HG03025 (cell line): ENCODE data around the gene RPS6KA3.

ENCODE experiments used
- ATAC-seq: cut with Tn5 transposase; IDR thresholded peaks from one replicate; pipeline ENCODE4 v1.9.1; 2021; ENCODE audit warnings: mild to moderate bottlenecking, moderate library complexity; ENCODE audit not compliant: unreplicated experiment, low FRiP score

Gene RPS6KA3

DNA sequence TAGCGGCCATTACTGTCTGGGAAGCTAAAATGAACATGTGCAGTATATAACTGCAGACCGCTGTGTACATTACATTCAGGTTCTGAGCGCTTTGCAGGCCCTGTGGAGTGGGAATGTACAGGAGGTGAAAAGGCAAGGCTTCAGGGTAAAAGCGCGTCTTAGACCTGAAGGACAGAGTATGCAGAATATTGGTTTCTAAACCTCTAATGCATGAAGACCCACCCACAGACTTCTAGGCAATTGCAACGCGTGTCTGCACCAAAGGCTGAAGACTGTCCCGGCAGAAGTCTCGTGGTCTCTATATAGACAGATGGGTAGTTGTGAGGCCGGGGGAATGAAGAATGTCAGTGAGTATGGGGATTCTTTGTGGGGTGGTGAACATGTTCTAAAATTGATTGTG is 155.4 kb downstream of the RPS6KA3 start:
- ATAC-seq, result no peak

GRCh38 chrX:20101934-20102581 is 164.7 kb downstream of the RPS6KA3 start:
- ATAC-seq, result no peak
